ENCODE data around the gene LRRC63.
"Not testable (repeated sequence)": the region's sequence is repeated elsewhere in the genome, so short reads cannot be mapped to it uniquely, and the experiment has no call there.

Gene LRRC63

DNA sequence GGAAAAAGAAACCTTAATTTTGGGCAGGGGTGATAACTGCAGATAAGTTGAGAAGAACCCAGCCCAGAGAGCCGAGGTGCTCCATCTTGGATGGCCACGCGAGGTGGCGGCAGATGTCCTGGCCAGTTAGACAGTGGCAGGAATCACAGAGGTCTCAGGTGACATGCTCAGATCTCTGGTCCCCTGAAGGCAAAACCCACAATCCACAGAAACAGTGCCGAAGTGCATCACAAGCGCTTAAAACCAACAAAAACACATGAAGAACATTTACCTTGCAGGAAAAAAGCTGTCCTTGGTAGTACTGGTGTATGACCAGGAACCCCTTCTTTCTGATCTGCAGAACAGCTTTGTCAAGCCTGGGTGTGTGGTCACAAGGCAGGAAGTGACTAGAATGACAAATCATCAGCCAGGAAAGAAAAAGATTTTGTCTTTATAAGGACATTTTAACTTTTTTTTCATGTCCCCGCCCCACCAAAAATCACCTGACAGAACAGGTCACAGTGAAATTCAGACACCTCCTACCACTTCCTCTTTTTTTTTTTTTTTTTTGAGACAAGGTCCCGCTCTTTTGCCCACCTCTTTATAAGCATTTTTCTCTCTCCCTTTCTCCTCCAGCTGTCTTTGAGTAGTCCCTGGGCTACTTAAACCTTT lies 29.8 kb upstream of the LRRC63 start, which contains the start of gene LCP1:
Gene LCP1 (minus strand): TSS at position 338 of the 651 bp plus-strand sequence. CDS start 22,515 bp downstream, outside the sequence.
- DNase-seq = peak; percentile 81

DNA sequence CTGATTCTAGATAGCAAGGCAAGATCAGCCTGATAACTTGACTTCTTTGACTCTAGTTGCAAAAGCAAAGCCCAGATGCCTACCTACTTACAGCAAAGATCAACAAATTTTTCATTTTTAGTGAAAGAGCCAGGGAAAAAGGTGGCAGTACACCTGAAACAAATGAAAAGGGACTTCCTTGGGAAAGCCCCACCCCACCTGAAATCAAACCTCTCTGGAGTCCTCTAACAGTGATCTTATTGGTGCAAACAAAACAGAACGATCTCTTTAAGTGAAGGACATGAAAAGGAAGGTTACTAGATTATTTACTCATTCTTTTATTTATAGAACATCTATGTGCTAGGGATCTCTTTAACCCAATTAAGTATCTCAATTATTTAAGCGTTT lies 29.2 kb upstream of the LRRC63 start:
- no peak for DNase-seq

DNA sequence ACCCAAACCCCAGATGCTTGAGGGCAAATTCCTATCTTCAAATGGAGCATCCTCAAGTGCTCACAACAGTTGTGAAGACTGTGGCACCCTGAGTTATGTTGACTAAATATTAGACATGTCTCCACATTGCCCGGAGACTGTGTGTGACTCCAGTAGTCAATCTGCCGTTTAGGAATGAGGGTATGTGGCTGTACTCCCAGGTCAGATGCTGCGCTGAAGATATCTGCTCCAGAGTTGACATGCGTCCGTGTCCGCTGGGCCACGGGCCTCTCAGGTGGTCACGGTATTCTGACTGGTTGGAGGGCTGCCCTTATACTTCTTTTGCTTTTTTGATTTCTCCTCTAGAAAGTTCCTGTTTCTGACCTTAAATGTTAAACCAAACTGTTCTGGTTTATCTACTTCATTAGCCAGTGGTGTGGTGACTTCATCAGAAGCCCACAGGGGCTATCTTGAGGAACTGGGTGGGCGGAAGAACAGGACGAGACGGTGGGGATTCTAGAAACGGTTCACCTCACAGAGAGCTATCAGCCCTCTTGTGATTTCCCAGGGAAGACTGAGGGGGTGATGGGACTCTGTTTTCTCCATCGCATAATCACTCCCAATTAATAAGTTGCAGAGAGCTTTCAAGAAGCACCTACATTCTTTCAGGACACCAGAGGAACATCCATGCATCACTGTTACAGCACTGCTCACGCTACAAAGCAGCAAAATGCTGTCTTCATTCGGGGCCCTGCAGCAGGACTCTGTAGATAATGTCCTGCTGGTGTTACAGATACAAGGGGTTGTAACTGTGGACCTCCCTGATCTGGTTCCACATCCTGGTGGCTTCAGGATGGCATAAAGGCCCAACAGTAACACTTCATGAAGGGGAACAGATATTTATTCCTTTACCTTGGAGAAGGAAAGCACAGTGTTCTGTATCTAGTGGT lies 28.4 kb upstream of the LRRC63 start:
- DNase-seq = no peak

DNA sequence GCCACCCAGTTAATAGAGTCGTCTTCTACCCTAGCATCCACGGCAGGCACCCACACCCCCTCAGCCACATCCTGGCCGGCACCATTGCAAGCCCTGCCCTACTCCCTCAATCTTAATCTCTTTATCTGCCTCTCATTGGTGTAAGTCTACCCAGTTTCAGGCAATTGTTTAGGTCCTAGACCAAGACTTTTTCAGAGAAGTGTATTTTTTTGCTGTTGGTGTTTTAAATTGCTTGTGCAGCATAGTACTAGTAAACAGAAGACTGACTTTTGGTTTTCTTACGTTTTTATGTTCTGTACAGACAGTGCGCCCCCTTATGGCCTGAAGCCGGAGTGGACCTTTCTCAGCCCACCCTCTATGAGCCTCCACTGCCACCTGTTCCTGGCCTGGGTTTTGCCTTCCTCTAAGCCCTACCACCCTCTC lies 27.4 kb upstream of the LRRC63 start:
- DNase-seq = peak; percentile 74

DNA sequence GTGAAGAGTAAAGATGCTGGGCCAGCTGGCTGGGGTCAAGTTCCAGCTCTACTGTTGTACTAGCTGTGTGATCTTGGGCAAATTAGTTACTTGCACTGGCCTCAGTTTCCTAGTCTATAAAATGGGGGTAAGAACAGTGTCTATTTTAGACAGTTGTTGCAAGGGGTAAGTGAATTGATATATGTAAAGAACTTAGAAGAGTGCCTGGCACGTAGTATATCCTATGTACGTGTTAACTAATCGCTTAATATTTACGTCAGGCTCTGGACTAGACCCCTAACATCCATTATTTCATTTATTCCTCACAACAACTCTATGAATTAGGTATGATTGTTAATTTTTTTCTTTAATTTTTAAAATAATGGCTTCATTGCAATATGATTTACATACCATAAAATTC lies 26.1 kb upstream of the LRRC63 start:
- no peak for DNase-seq

DNA sequence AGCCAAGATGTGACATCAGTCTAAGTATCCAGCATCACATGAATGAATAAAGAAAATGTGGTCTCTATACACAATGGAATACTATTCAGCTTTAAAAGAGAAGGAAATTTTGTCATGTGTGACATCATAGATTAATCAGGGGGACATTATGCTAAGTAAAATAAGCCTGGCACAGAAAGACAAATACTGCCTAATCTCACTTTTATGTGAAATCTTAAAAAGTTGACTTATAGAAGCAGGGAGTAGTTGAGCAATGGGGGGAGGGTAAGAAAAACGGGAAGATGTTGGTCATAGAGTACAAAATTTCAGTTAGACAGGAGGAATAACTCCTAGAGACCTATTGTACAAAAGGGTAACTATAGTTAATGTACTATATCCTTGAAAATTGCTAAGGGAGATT lies 19.3 kb upstream of the LRRC63 start:
- DNase-seq = no peak

DNA sequence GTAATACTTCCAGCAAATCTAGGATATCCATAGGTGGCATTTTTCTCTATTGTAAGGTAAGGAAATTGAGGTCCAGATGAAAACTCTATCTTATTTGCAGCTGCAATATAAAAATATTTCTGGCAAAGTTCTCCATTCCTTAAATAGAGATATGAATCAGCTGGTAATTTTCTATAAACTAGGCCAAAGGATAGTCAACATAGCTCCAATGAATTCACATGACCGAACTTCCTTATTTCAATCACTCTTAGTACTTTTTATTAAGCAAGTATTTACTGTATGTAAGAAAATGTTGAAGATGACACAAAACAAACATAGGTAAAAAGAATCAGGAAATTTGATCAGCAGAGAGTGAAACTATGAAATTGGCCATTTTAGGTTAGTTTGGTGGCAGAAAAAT lies 16.7 kb upstream of the LRRC63 start:
- DNase-seq = no peak

DNA sequence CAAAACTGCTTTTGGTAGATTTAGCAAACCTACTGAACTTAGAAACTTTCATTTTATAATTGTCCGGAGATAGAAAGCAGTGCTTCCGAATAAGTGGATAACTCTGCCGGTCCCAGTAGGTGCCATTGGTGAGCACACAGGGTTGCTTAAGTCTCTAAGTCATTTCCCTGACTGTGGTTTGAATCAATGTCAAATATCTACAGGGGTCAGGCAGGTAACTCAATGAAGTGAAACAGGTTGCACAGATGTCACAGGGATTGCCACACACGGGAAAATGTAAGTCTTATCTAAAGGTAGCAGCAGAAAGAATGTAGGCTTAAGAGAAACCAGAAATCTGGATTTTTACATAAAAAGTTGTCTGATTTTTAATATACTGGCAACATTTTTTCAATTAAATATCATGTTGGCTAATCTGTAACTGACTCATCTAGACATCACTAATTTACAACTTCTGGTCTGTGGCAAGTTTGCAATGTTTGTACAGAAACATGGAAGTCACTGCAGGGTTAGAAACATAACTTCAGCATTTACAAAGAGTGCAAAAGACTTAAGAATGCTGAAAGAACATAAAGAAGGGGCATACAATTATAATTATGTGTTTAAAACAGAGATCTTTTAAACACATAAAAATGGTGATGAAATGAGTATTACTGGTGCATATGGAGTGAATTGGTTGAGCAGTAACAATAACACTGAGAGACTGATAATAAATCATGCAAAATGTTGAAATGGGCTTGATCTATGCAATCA lies 14.3 kb upstream of the LRRC63 start:
- no peak for DNase-seq

DNA sequence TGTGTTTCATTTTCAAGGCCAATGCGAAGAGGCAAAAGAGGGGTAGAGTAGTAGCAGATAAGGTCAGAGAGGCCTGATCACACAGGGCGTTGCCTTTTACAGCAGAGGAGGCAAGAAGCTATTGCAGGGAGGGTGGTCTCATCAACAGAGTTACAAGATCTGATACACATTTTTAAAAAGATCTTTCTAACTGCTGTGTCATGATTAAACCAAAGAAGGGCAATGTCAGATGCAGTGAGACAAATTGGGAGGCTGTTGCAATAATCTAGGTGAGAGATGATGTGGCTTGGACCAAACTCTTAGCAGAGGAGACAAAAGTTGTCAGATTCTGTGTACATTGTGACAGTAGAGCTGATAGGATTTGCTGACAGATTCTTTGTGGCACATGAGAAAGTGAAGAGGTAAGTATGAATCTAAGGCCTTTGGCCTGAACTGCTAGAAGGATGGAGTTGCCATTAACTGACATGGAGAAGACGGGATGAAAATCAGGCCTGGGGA lies 13.0 kb upstream of the LRRC63 start:
- DNase-seq = no peak

DNA sequence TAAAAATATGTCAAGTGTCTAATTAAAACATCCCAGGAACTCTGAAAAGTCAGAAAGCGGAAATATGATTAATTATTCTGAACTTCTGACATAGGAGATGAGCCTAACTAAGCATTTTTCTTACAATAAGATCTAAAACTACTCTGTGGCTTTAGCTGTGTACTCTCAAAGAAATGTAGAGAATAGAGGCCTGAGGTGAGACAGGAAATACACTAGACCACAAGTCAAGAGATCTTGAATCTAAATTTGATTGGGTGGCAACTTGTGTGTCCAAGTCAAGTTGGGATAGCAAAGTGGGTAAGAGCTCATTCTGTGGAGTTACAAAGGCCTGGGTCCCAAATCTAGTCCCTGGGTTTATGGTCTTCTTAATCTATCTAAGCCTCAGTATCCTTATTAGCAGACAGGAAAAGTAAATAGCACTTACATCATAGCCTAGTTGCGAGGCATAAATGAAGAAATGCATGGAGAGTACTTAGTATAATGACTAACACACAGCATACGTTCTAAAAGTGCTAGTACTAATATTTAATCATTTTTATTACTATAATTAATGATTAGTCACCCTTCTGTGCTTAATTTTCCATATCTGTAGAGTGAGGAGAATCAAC lies 9.4 kb upstream of the LRRC63 start:
- no peak for DNase-seq

DNA sequence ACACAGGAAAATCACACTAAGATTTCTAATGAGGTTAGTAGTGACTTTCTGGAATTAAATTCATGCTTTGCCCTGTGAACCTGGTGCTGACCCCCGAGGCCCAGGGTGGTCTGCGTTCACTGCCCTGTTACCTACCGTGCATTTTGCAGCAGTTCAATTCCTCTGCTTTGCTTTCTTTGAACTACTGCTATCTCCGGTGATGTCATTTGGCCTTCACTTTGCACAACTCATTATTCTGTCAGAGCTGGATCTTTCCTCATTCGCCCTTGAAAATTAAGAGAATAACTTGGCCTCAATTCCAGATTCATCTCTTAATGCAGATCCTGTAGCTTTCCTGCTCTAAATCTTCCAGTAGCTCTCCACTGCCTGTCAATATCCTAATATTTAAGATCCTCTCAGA lies 8.8 kb upstream of the LRRC63 start:
- no peak for DNase-seq

DNA sequence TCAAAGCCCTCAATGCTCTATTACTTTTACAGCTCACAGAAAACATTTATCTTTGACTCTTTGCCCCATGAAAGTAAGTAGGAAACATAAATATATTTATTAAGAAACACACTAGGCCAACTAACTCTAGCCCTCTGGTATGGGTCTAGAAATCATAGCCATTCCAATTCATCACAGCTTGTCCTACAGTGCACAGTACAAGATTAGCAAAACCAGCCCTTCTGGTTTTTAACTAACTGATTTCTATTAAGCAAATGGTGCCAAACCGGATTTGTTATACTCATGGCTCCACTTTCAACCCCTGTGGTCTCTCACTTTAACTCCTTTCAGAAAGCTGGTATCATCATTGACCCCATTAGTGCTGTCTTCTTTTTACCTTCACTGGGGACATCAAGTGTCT lies 5.6 kb upstream of the LRRC63 start:
- DNase-seq = no peak

DNA sequence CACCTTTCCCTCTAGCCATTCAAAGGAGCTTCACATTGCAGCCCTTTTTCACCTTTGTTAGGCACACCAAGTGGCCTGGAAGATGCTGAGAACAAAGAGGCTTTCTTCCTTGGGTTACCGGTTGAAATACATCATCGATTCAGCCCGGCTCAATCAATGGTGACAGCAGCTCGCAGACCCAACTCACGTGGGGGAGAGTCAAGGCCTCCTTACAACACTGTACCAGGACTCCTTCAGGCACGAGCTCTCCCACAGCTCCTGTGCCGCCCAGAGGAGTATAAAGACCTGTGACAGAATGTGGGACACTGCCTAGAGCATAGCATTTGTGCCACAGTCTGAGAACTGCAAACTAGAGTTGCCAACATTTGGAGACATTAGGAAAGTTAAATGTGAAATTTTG lies 3.9 kb upstream of the LRRC63 start:
- DNase-seq = no peak

DNA sequence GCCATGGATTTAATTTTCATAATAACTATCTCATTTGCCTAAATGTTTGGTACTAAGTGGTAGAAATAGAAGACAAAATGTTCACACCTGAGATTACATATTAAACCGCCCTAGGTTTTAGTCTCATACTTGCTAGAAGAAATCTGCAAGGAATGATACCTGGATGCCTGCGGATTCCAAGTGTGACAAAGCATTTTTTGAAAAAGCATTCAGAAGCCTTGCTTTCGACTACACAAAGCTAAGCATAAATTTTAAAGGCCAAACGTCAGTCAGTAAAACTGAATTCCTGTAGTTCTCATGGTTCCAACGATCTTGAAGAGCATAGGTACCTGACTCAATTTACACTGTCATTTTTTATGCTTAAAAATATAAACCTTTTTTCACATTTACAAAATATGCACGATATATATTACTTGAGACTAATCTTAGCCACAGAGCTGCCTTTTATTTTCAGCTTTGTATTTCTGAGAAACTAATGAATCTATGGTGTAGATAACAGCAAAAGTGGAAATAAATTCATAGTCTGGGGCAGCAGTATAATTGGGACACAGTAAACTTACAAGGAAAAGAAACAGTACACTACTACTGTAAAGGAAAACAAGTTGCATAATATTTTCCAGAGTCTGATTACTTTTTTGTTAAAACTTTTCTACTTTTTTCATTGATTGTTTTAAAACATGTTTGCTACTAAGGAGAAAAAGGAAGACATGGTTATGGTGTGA lies 1.2 kb upstream of the LRRC63 start:
- no peak for DNase-seq

DNA sequence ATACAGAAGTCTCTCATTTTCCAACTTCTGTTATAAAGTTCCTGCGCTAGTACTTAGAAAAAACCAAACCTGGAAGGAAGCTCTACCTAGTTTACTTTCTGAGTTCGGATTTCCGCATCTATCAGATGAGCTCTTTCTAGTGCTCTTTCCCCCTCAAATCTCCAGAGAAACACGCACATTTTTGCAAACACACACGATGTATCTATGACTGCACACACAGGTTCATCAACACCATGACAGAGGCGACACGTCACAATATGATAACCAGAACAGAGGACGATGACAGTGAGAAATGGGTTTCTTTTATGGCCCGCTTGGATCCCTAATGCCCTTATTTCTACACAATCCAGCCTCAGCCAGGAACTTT lies 629 bp upstream of the LRRC63 start:
- DNase-seq = peak; percentile 40

DNA sequence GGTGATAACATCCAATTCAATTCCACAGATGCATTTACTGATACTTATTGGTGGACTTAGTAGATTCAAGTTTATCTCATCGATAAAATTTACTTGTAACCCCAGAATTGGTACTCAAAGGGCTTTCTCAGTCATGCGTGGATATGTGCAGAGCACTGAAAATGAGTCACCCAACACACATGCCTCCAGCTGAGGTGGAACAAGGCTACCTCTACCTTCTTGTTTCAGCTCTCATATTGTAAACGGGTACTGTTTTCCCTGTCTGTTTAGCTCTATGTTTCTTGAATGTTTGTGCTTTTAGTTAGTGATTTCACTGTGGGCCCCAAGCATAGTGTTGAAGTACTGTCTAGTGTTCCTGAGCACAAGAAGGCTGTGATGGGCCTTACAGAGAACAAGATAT lies 1.5 kb downstream of the LRRC63 start:
- no peak for DNase-seq

DNA sequence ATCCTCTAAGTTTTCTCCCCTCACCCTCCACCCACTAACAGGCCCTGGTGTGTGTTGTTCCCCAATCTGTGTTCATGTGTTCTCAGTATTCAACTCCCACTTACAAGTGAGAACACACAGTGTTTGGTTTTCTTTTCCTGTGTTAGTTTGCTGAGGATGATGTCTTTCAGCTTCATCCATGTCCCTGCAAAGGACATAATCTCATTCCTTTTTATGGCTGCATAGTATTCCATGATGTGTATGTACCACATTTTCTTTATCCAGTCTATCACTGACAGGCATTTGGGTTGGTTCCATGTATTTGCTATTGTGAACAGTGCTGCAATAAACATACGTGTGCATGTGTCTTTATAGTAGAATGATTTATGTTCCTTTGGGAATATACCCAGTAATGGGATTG lies 3.0 kb downstream of the LRRC63 start:
- DNase-seq = not testable (repeated sequence)

DNA sequence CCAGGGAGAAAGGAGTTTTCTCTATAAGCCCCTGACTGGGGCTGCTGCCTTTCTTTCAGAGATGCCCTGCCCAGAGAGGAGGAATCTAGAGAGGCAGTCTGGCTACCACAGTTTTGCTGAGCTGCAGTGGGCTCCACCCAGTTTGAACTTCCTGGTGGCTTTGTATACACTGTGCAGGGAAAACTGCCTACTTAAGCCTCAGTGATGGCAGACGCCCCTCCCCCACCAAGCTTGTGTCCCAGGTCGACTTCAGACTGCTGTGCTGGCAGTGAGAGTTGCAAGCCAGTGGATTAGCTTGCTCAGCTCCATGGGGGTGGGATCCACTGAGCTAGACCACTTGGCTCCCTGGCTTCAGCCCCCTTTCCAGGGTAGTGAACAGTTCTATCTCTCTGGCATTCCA lies 8.5 kb downstream of the LRRC63 start:
- DNase-seq = not testable (repeated sequence)

DNA sequence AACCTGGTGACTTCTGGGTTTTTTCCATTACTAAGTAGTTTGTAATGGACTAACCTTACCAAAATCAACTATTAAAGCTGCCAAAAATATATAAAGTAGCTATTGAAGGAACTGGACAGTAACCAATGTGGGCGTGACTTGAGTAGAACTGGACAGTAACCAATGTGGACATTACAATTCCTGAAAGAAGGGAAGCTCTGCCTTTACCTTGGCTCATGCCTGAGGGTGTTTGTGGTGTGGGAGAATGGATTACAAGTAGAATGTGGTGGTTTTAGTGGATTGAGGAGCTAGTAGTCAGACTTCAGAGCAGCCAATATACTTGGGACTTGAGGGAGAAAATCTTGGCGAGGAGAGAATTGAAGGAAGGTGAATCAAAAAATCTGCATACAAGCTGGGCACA lies 17.5 kb downstream of the LRRC63 start:
- DNase-seq = no peak

DNA sequence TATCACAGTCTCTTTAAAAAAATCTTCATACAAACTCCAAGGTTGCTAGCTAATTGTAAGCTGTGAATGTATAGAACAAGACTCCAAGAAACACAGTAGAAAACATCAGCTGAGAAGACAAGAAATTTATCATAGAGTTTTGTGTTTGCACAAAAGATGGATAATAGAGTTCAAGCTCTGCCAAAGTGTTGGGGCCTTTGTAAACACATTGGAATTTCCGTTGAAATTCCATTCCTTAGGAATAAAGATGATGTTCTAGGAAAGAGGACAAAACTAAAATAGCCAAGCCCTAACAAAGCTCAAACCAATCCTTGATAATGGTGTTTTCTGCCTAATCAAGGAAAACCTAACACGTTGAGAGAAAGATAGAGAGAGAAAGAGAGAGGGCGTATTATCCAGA lies 20.6 kb downstream of the LRRC63 start:
- DNase-seq = no peak

DNA sequence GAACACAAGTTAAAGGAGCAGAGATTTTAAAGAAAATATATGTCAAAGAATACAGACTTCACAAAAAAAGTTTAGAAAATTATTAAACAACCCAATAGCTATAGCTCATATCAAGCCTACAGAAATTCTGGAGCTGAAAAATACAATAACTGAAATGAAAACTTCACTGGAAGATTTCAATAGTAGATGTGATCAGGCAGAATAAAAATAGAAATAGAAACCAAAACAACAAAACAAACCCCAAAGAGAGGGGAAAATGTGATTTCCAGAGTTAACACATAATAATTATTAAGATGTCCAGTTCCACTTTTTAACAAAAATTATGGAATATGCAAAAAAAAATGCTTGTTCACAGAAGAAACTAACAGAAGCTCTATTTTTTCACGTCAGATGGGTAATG lies 23.6 kb downstream of the LRRC63 start:
- DNase-seq = no peak

DNA sequence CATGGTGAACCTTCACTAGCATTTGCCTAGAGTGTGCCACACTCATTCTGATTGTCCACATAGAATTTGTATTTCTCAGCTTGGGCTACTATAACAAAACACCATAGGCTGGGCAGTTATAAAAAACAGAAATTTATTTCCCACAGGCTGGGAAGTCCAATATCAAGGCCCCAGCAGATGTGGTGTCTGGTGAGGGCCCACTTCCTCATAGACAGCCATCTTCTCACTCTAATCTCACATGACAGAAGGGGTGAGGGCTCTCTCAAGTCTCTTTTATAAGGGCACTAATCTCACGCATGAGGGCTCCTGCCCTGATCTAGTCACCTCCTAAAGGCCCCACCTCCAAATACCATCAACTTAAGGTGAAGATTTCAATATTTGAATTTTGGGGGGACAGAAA lies 53.6 kb downstream of the LRRC63 start:
- DNase-seq = no peak
